Mucosa of rectum (tissue), 2 donors: Measurements from ENCODE around the gene CYP27A1.

Source experiments
- H3K27ac ChIP-seq, 2 donors: one replicate each; pipeline ENCODE4 v1.7.0; 2013; ENCODE audit warnings: inconsistent platforms in 2 of 2, low read depth in 2 of 2, low read length in 2 of 2
- H3K27me3 ChIP-seq, 2 donors: one replicate each; pipeline ENCODE4 v1.7.0; 2013; ENCODE audit warnings: low read length in 2 of 2; ENCODE audit not compliant: control insufficient read depth in 2 of 2, insufficient read depth in 2 of 2
- H3K36me3 ChIP-seq, 2 donors: one replicate each; pipeline ENCODE4 v1.7.0; 2013; ENCODE audit warnings: low read length in 2 of 2; ENCODE audit not compliant: control insufficient read depth in 2 of 2, insufficient read depth in 2 of 2
- H3K4me1 ChIP-seq, 2 donors: one replicate each; pipeline ENCODE4 v1.7.0; 2013; ENCODE audit warnings: low read length in 2 of 2, mild to moderate bottlenecking in 1 of 2; ENCODE audit not compliant: control insufficient read depth in 2 of 2, insufficient read depth in 2 of 2
- H3K4me3 ChIP-seq, 2 donors: one replicate each; pipeline ENCODE4 v1.7.0; 2013; ENCODE audit warnings: low read length in 2 of 2
- H3K9ac ChIP-seq, 2 donors: one replicate each; pipeline ENCODE4 v1.7.0; 2013; ENCODE audit warnings: low read length in 2 of 2, low read depth in 1 of 2, mild to moderate bottlenecking in 1 of 2
- H3K9me3 ChIP-seq, 2 donors: one replicate each; pipeline ENCODE4 v1.7.0; 2013; ENCODE audit warnings: low read length in 2 of 2; ENCODE audit not compliant: control insufficient read depth in 2 of 2
- donor health status: healthy.
- donor health status: Normal muscosa, but diverticular disease.

CYP27A1 gene

GRCh38 chr2:218781691-218782527 is at the start of gene CYP27A1:
Gene CYP27A1, plus strand, starts transcription at chr2:218782147. Its CDS starts 36 bp downstream, at chr2:218782183.
- Histone ChIP-seq H3K4me3 (peak within 1 kb of the TSS; percentile 64 to 91), H3K9me3 (no peaks in the 10 kb centered on the region), H3K4me1 (peaks cover 7 to 20% of the 10 kb centered on the region in 2 donors), H3K27ac (peak within 1 kb of the TSS; percentile 69 to 79), H3K9ac (peak within 1 kb of the TSS; percentile 73 to 78), H3K36me3 (no peaks in the 10 kb centered on the region), H3K27me3 (peaks cover 0 to 2% of the 10 kb centered on the region in 2 donors)

- peak overlapping the region in 1 of 2 donors; percentile 17 for H3K27ac ChIP-seq
- no peak overlapping the region for H3K4me3 ChIP-seq
- peaks cover 5 to 16% of the 10 kb centered on the region in 2 donors for H3K4me1 ChIP-seq
- H3K9ac ChIP-seq = no peak overlapping the region
- peaks cover 1 to 5% of the 10 kb centered on the region in 2 donors for H3K36me3 ChIP-seq
- peaks cover 0 to under 1% of the 10 kb centered on the region in 2 donors for H3K9me3 ChIP-seq
- no peaks in the 10 kb centered on the region for H3K27me3 ChIP-seq
Observed at GRCh38 chr2:218732761-218733158, 49.2 kb upstream of the CYP27A1 start.

- Histone ChIP-seq H3K36me3 (peaks cover 7 to 10% of the 10 kb centered on the region in 2 donors), H3K4me1 (peaks cover 5 to 16% of the 10 kb centered on the region in 2 donors), H3K9ac (no peak overlapping the region), H3K27ac (peak overlapping the region in 1 of 2 donors; percentile 17), H3K27me3 (no peaks in the 10 kb centered on the region), H3K4me3 (no peak overlapping the region), H3K9me3 (no peaks in the 10 kb centered on the region)
Observed at GRCh38 chr2:218733171-218734021, 48.6 kb upstream of the CYP27A1 start.

- peaks cover 13 to 18% of the 10 kb centered on the region in 2 donors for H3K36me3 ChIP-seq
- no peak overlapping the region for H3K4me3 ChIP-seq
- no peaks in the 10 kb centered on the region for H3K27me3 ChIP-seq
- no peaks in the 10 kb centered on the region for H3K9me3 ChIP-seq
- H3K9ac ChIP-seq = no peak overlapping the region
- peaks cover 5 to 16% of the 10 kb centered on the region in 2 donors for H3K4me1 ChIP-seq
- H3K27ac ChIP-seq = no peak overlapping the region
Observed at GRCh38 chr2:218734190-218734975, 47.6 kb upstream of the CYP27A1 start.

GRCh38 chr2:218736531-218736930 is 45.4 kb upstream of the CYP27A1 start:
- H3K36me3 ChIP-seq = peaks cover 22 to 27% of the 10 kb centered on the region in 2 donors
- no peaks in the 10 kb centered on the region for H3K9me3 ChIP-seq
- H3K4me1 ChIP-seq = peaks cover 4 to 15% of the 10 kb centered on the region in 2 donors
- no peak overlapping the region for H3K4me3 ChIP-seq
- no peak overlapping the region for H3K27ac ChIP-seq
- no peaks in the 10 kb centered on the region for H3K27me3 ChIP-seq
- no peak overlapping the region for H3K9ac ChIP-seq

- Histone ChIP-seq H3K27me3 (no peaks in the 10 kb centered on the region), H3K27ac (no peak overlapping the region), H3K4me3 (no peak overlapping the region), H3K36me3 (peaks cover 41 to 49% of the 10 kb centered on the region in 2 donors), H3K9ac (no peak overlapping the region), H3K4me1 (no peaks in the 10 kb centered on the region), H3K9me3 (no peaks in the 10 kb centered on the region)
Observed at GRCh38 chr2:218743068-218743467, 38.9 kb upstream of the CYP27A1 start.

- H3K4me1 ChIP-seq = no peaks in the 10 kb centered on the region
- H3K27me3 ChIP-seq = no peaks in the 10 kb centered on the region
- H3K27ac ChIP-seq = no peak overlapping the region
- no peak overlapping the region for H3K4me3 ChIP-seq
- H3K9ac ChIP-seq = no peak overlapping the region
- H3K36me3 ChIP-seq = peaks cover 42 to 51% of the 10 kb centered on the region in 2 donors
- H3K9me3 ChIP-seq = no peaks in the 10 kb centered on the region
Observed at GRCh38 chr2:218744615-218745014, 37.3 kb upstream of the CYP27A1 start.

GRCh38 chr2:218745160-218745558 is 36.8 kb upstream of the CYP27A1 start:
- Histone ChIP-seq H3K4me1 (no peaks in the 10 kb centered on the region), H3K9me3 (no peaks in the 10 kb centered on the region), H3K4me3 (no peak overlapping the region), H3K27ac (peak overlapping the region in 1 of 2 donors; percentile 38), H3K9ac (no peak overlapping the region), H3K36me3 (peaks cover 42 to 55% of the 10 kb centered on the region in 2 donors), H3K27me3 (no peaks in the 10 kb centered on the region)

- H3K27ac ChIP-seq = peak overlapping the region in 1 of 2 donors; percentile 38
- H3K9me3 ChIP-seq = no peaks in the 10 kb centered on the region
- no peaks in the 10 kb centered on the region for H3K4me1 ChIP-seq
- H3K27me3 ChIP-seq = no peaks in the 10 kb centered on the region
- no peak overlapping the region for H3K4me3 ChIP-seq
- H3K36me3 ChIP-seq = peaks cover 40 to 54% of the 10 kb centered on the region in 2 donors
- no peak overlapping the region for H3K9ac ChIP-seq
Observed at GRCh38 chr2:218745559-218746469, 36.1 kb upstream of the CYP27A1 start.
